MM.1S (cell line): ENCODE measurements around the gene TMED7.

Experiments used
- EZH2 ChIP-seq: fragments of 300-600 bp; sonication (generic); optimal IDR thresholded peaks from 2 replicates; pipeline ENCODE3; 2017; ENCODE audit warnings: low read depth, mild to moderate bottlenecking, antibody characterized with exemption, low read length, mixed read lengths
- EZH2phosphoT487 ChIP-seq: fragments of 300-600 bp; sonication (generic); IDR thresholded peaks from 2 replicates; pipeline ENCODE4 v1.6.1; 2018; ENCODE audit warnings: antibody characterized with exemption, low read length
- TF ChIP-seq, protein P1 (sequence below): fragments of 300-600 bp; sonication (generic); IDR thresholded peaks from 2 replicates; pipeline ENCODE4 v1.5.1; 2016; ENCODE audit warnings: antibody characterized with exemption, low read length, mixed read lengths

DNA sequence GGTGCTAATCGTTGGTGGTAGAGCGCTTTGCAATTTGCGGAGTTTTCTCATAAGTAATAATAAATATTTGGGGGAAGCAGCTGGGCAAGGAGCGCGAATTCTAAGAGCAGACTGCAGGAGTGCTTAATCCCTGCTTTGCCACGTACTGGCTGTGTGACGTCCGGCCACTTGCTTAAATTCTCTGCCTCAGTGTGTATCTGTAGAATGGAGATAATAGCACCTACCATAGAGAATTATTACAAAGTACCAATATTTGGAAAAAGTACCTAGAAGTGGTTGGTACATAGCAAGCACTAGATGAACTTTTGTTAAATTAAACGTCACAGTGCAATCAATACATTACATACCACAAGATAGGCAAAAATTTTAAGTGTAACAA is 598 bp upstream of the TMED7 start:
- TF ChIP-seq, protein P1, sequence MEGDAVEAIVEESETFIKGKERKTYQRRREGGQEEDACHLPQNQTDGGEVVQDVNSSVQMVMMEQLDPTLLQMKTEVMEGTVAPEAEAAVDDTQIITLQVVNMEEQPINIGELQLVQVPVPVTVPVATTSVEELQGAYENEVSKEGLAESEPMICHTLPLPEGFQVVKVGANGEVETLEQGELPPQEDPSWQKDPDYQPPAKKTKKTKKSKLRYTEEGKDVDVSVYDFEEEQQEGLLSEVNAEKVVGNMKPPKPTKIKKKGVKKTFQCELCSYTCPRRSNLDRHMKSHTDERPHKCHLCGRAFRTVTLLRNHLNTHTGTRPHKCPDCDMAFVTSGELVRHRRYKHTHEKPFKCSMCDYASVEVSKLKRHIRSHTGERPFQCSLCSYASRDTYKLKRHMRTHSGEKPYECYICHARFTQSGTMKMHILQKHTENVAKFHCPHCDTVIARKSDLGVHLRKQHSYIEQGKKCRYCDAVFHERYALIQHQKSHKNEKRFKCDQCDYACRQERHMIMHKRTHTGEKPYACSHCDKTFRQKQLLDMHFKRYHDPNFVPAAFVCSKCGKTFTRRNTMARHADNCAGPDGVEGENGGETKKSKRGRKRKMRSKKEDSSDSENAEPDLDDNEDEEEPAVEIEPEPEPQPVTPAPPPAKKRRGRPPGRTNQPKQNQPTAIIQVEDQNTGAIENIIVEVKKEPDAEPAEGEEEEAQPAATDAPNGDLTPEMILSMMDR, result no peak
- TF ChIP-seq EZH2 (no peak), EZH2phosphoT487 (no peak)
